Measurements from ENCODE around the gene STEAP3.

DNA sequence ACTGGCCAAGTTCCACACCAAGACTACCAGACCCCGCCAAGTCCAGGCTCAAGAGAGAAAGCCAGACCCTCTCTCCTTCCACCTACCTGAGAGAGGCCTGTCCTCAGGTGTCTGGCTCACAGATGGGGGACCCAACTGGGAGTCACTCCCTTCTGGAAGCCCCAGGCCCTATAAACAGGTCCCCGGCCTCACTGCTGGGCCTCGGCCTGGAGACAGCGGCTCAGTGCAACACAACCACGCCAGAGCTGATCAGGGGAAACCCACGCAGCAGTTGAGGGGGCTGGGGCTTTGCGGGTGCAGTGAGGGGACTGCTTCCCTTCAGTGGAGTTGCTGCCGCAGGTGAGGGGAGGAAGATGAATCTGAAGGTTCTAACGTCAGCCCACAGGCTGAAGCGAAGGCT lies 42.2 kb upstream of the STEAP3 start:
- TF ChIP-seq, protein P1, sequence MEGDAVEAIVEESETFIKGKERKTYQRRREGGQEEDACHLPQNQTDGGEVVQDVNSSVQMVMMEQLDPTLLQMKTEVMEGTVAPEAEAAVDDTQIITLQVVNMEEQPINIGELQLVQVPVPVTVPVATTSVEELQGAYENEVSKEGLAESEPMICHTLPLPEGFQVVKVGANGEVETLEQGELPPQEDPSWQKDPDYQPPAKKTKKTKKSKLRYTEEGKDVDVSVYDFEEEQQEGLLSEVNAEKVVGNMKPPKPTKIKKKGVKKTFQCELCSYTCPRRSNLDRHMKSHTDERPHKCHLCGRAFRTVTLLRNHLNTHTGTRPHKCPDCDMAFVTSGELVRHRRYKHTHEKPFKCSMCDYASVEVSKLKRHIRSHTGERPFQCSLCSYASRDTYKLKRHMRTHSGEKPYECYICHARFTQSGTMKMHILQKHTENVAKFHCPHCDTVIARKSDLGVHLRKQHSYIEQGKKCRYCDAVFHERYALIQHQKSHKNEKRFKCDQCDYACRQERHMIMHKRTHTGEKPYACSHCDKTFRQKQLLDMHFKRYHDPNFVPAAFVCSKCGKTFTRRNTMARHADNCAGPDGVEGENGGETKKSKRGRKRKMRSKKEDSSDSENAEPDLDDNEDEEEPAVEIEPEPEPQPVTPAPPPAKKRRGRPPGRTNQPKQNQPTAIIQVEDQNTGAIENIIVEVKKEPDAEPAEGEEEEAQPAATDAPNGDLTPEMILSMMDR (IDR thresholded peaks at IDR 0.05) = no peak
- no peak for TF ChIP-seq POLR2A (IDR thresholded peaks at IDR 0.05)

Data from right lobe of liver (tissue), 4 donors.